H1 (cell line): Measurements from ENCODE around the gene LRCH2. TPM values are rescaled to one million over a fixed set of nuclear protein-coding genes. Genes with fewer than 3 reads are reported as not detected.

Experiments used
- CTCF ChIA-PET: fragments of 300-600 bp; sonication (Branson Sonifier 250); formaldehyde crosslinking; loops from one replicate; lab custom pipeline; 2021; ENCODE audit not compliant: partially characterized antibody; lab: Charles Lee
- POLR2A ChIA-PET: fragments of 300-600 bp; sonication (Branson Sonifier 250); formaldehyde crosslinking; loops from one replicate; lab custom pipeline; 2021; ENCODE audit warnings: inconsistent platforms; ENCODE audit not compliant: partially characterized antibody; lab: Charles Lee
- DNase-seq, 2 experiments: peaks; one replicate each; pipeline versions ENCODE4 v3.0.0 to v3.0.0-alpha.2; 2010 to 2022; ENCODE audit warnings: low spot score in 2 of 2, low read depth in 1 of 2, mixed read lengths in 1 of 2
- FAIRE-seq: peaks from 2 replicates; lab custom pipeline; 2011; peaks lifted over from hg19 to GRCh38; lab: Jason Lieb, UNC
- H2AFZ ChIP-seq: 2 replicates; pipeline ENCODE4 v1.8.1; 2012; ENCODE audit warnings: low read length, inconsistent platforms
- H2AK5ac ChIP-seq: 2 replicates; pipeline ENCODE4 v1.6.1; 2013; ENCODE audit warnings: low read depth, low read length
- H2BK120ac ChIP-seq: replicated peaks from 2 replicates; pipeline ENCODE3; 2013; ENCODE audit warnings: low read depth, low read length, inconsistent platforms
- H2BK12ac ChIP-seq: 2 replicates; pipeline ENCODE4 v1.6.1; 2013; ENCODE audit warnings: low read depth, low read length
- H2BK15ac ChIP-seq: 2 replicates; pipeline ENCODE4 v1.6.1; 2013; ENCODE audit warnings: low read length
- H2BK20ac ChIP-seq: 2 replicates; pipeline ENCODE4 v1.6.1; 2013; ENCODE audit warnings: low read length
- H2BK5ac ChIP-seq: 2 replicates; pipeline ENCODE4 v1.6.1; 2013; ENCODE audit warnings: low read depth, low read length
- H3K14ac ChIP-seq: 2 replicates; pipeline ENCODE4 v1.6.1; 2013; ENCODE audit warnings: inconsistent platforms; ENCODE audit not compliant: insufficient read length
- H3K18ac ChIP-seq: 2 replicates; pipeline ENCODE4 v1.6.1; 2013; ENCODE audit warnings: low read length; ENCODE audit errors: extremely low read depth
- H3K23ac ChIP-seq: 2 replicates; pipeline ENCODE4 v1.6.1; 2013; ENCODE audit warnings: inconsistent platforms; ENCODE audit not compliant: insufficient read length
- H3K23me2 ChIP-seq: 2 replicates; pipeline ENCODE4 v1.6.1; 2013; ENCODE audit warnings: low read depth, low read length
- H3K27ac ChIP-seq: 2 replicates; pipeline ENCODE4 v1.6.1; 2011; ENCODE audit warnings: low read depth, low read length, inconsistent platforms
- H3K27me3 ChIP-seq, 4 experiments: replicated peaks in 1 of 4; 1 replicate in 1 of 4; 2 replicates in 3 of 4; pipeline versions ENCODE4 v1.6.1 to v1.8.1; 2011 to 2013; ENCODE audit warnings: low read length in 3 of 4, mild to moderate bottlenecking in 3 of 4, inconsistent platforms in 2 of 4, mixed read lengths in 2 of 4, moderate library complexity in 1 of 4; ENCODE audit not compliant: control insufficient read depth in 3 of 4, insufficient read depth in 3 of 4; ENCODE audit errors: extremely low read depth in 1 of 4
- H3K36me3 ChIP-seq, 4 experiments: 2 replicates each; pipeline versions ENCODE4 v1.6.1 to v1.8.1; 2011 to 2013; ENCODE audit warnings: mild to moderate bottlenecking in 4 of 4, low read length in 3 of 4, moderate library complexity in 2 of 4, control low read depth in 1 of 4, inconsistent platforms in 1 of 4; ENCODE audit not compliant: insufficient read depth in 4 of 4, control insufficient read depth in 2 of 4
- H3K4ac ChIP-seq: replicated peaks from 2 replicates; pipeline ENCODE3; 2013; ENCODE audit warnings: low read length, low read depth, mixed read lengths, inconsistent platforms; ENCODE audit not compliant: insufficient read length
- H3K4me1 ChIP-seq, 4 experiments: replicated peaks in 1 of 4; 1 replicate in 1 of 4; 2 replicates in 3 of 4; pipeline versions ENCODE4 v1.6.1 to v1.8.1; 2011 to 2013; ENCODE audit warnings: low read length in 3 of 4, inconsistent platforms in 2 of 4, mixed read lengths in 1 of 4; ENCODE audit not compliant: insufficient read depth in 4 of 4, control insufficient read depth in 3 of 4
- H3K4me2 ChIP-seq, 2 experiments: 2 replicates each; pipeline versions ENCODE4 v1.6.1 to v1.8.1; 2011 to 2013; ENCODE audit warnings: low read depth in 2 of 2, low read length in 2 of 2, control low read depth in 1 of 2, inconsistent platforms in 1 of 2, mild to moderate bottlenecking in 1 of 2; ENCODE audit not compliant: insufficient read depth in 1 of 2
- H3K4me3 ChIP-seq, 4 experiments: fragments of 200-600, 300-600 bp in 1 of 4; sonication (generic), shearing (Covaris generic), sonication (Bioruptor Twin) in 1 of 4; 2 replicates each; pipeline versions ENCODE4 v1.5.1 to v1.8.1; 2011 to 2016; ENCODE audit warnings: low read length in 4 of 4, low read depth in 3 of 4, control low read depth in 2 of 4, inconsistent platforms in 2 of 4, mild to moderate bottlenecking in 2 of 4, mixed read lengths in 1 of 4, moderate library complexity in 1 of 4; ENCODE audit not compliant: insufficient read depth in 2 of 4; ENCODE audit errors: extremely low read depth in 1 of 4
- H3K56ac ChIP-seq: replicated peaks from 2 replicates; pipeline ENCODE3; 2013; ENCODE audit warnings: low read depth, mild to moderate bottlenecking, mixed read lengths, low read length, inconsistent platforms; ENCODE audit not compliant: insufficient read length
- H3K79me1 ChIP-seq: 2 replicates; pipeline ENCODE4 v1.6.1; 2013; ENCODE audit warnings: low read depth, low read length, control low read depth
- H3K79me2 ChIP-seq, 2 experiments: 2 replicates each; pipeline versions ENCODE4 v1.6.1 to v1.8.1; 2012 to 2013; ENCODE audit warnings: low read length in 2 of 2, mild to moderate bottlenecking in 2 of 2, inconsistent platforms in 1 of 2; ENCODE audit not compliant: insufficient read depth in 2 of 2, control insufficient read depth in 1 of 2
- H3K9ac ChIP-seq, 4 experiments: replicated peaks in 1 of 4; 1 replicate in 1 of 4; 2 replicates in 3 of 4; pipeline versions ENCODE4 v1.6.1 to v1.8.1; 2011 to 2013; ENCODE audit warnings: low read depth in 3 of 4, low read length in 3 of 4, control low read depth in 2 of 4, mild to moderate bottlenecking in 2 of 4, moderate library complexity in 2 of 4, inconsistent platforms in 1 of 4; ENCODE audit errors: extremely low read depth in 1 of 4
- H3K9me3 ChIP-seq, 2 experiments: 2 replicates each; pipeline versions ENCODE4 v1.6.1 to v1.8.1; 2012 to 2013; ENCODE audit warnings: mild to moderate bottlenecking in 2 of 2, moderate library complexity in 2 of 2, control low read depth in 1 of 2, inconsistent platforms in 1 of 2, low read depth in 1 of 2, low read length in 1 of 2, mixed read lengths in 1 of 2; ENCODE audit not compliant: insufficient read depth in 2 of 2
- H4K20me1 ChIP-seq, 2 experiments: replicated peaks in 1 of 2; 2 replicates each; pipeline versions ENCODE3 to v1.8.1; 2011 to 2013; ENCODE audit warnings: inconsistent platforms in 2 of 2, low read length in 2 of 2, mild to moderate bottlenecking in 1 of 2; ENCODE audit not compliant: insufficient read depth in 2 of 2, control insufficient read depth in 1 of 2
- H4K5ac ChIP-seq: 2 replicates; pipeline ENCODE4 v1.6.1; 2013; ENCODE audit warnings: low read length, low read depth, mixed read lengths, inconsistent platforms; ENCODE audit not compliant: insufficient read length
- H4K8ac ChIP-seq: 2 replicates; pipeline ENCODE4 v1.8.0; 2013; ENCODE audit warnings: mild to moderate bottlenecking, moderate library complexity, low read length, inconsistent platforms; ENCODE audit not compliant: insufficient read depth; ENCODE audit errors: extremely low read depth
- H4K91ac ChIP-seq: replicated peaks from 2 replicates; pipeline ENCODE3; 2013; ENCODE audit warnings: low read length, mixed read lengths, inconsistent platforms; ENCODE audit not compliant: insufficient read length
- BACH1 ChIP-seq: IDR thresholded peaks from 2 replicates; pipeline ENCODE4 v1.6.1; 2012; ENCODE audit warnings: low read length, improper control_type of control experiment
- CEBPB ChIP-seq: IDR thresholded peaks from 2 replicates; pipeline ENCODE4 v1.6.1; 2012; ENCODE audit warnings: low read depth, low read length
- FOSL1 ChIP-seq: IDR thresholded peaks from 2 replicates; pipeline ENCODE4 v1.6.1; 2011; ENCODE audit warnings: mild to moderate bottlenecking, low read depth, low read length, moderate library complexity; ENCODE audit not compliant: insufficient read depth
- JUN ChIP-seq: IDR thresholded peaks from 2 replicates; pipeline ENCODE4 v1.6.1; 2011; ENCODE audit warnings: low read depth, mild to moderate bottlenecking, improper control_type of control experiment, low read length
- MAX ChIP-seq: IDR thresholded peaks from 2 replicates; pipeline ENCODE4 v1.6.1; 2012; ENCODE audit warnings: inconsistent platforms
- NRF1 ChIP-seq: IDR thresholded peaks from 2 replicates; pipeline ENCODE4 v1.6.1; 2011; ENCODE audit warnings: mild to moderate bottlenecking, low read depth, low read length, improper control_type of control experiment
- POU5F1 ChIP-seq: IDR thresholded peaks from 2 replicates; pipeline ENCODE4 v1.6.1; 2011; ENCODE audit warnings: low read depth, mild to moderate bottlenecking, low read length, moderate library complexity
- USF2 ChIP-seq: IDR thresholded peaks from 2 replicates; pipeline ENCODE4 v1.6.1; 2011; ENCODE audit warnings: low read length, improper control_type of control experiment
- WGBS, 2 experiments: shearing (Covaris generic) in 1 of 2; methylation state at CpG; one replicate each; pipeline versions ENCODE4 v1.1.6 to v1.1.7; 2013 to 2015; ENCODE audit warnings: low lambda C conversion rate in 2 of 2, mixed read lengths in 2 of 2, inconsistent platforms in 1 of 2, low coverage in 1 of 2, missing lambda C conversion rate in 1 of 2; ENCODE audit not compliant: insufficient replicate concordance in 2 of 2, insufficient coverage in 1 of 2, insufficient read length in 1 of 2; ENCODE audit errors: extremely low coverage in 1 of 2, missing lambda C conversion rate in 1 of 2; 5-methylcytosine and 5-hydroxymethylcytosine counted together
- polyA plus RNA-seq, 7 experiments: library from polyadenylated mRNA; depleted of rRNA in 3 of 7; stranded (reverse) in 5 of 7; unstranded in 2 of 7; fragments of >200 nt in 5 of 7; fragments of 200-250 nt in 2 of 7; gene quantifications; 1 replicate in 5 of 7; 2 replicates in 1 of 7; 4 replicates in 1 of 7; pipeline versions ENCODE4 v1.2.1 to v1.2.3, GENCODE V29; 2011 to 2013; ENCODE audit warnings: missing spikeins in 2 of 7, mixed read lengths in 2 of 7
- total RNA-seq: library from RNA; stranded (reverse); fragmentation: NEBNext Ultra II Directional; extraction: Animal tissue kit (Norgen Biotek cat#: 25700); gene quantifications from 2 replicates; pipeline ENCODE4 v1.2.1, GENCODE V29; 2021

LRCH2 gene
- total and polyA plus RNA-seq, 2 of the 8 experiments (the other 6 are each of a cell fraction or from before 2014, with no cell fraction given) = 1.5 to 5.5 TPM

GRCh38 chrX:115138040-115138439 lies 95.9 kb downstream of the LRCH2 start:
- WGBS, 2 experiments = 41% methylated on average over 4 of the region's 5 CpGs; no CpG with 5 or more reads in 1 of the 2 experiments
- Histone ChIP-seq H2BK120ac (no peak overlapping the region), H4K20me1 (no peaks in the 10 kb centered on the region), H3K4me2 (no peak overlapping the region), H4K8ac (no peak overlapping the region), H3K27me3 (no peaks in the 10 kb centered on the region), H3K14ac (no peak overlapping the region), H2AFZ (no peak overlapping the region), H2AK5ac (no peak overlapping the region), H2BK20ac (no peak overlapping the region), H3K36me3 (peaks cover 0 to 6% (median 0%) of the 10 kb centered on the region in 4 experiments; a peak in 2 of 8 replicates), H3K9me3 (no peaks in the 10 kb centered on the region), H3K23me2 (no peaks in the 10 kb centered on the region), H2BK5ac (no peak overlapping the region), H2BK12ac (no peak overlapping the region), H3K79me1 (no peaks in the 10 kb centered on the region), H3K23ac (no peak overlapping the region), H3K27ac (no peak overlapping the region), H4K5ac (no peak overlapping the region), H3K9ac (no peak overlapping the region), H4K91ac (no peak overlapping the region), H2BK15ac (no peak overlapping the region), H3K4me1 (no peaks in the 10 kb centered on the region), H3K4ac (no peak overlapping the region), H3K79me2 (no peaks in the 10 kb centered on the region), H3K18ac (no peak overlapping the region), H3K56ac (no peak overlapping the region), H3K4me3 (no peak overlapping the region)
- FAIRE-seq = no peak
- CTCF ChIA-PET = interaction anchor here (0.8 kb wide), 1 partner anchor 39 kb away, joined by 3 read pairs; no protein-coding TSS in a partner anchor
- TF ChIP-seq POU5F1 = no peak
- TF ChIP-seq CEBPB = no peak
- TF ChIP-seq FOSL1 = no peak
- TF ChIP-seq MAX = no peak
- TF ChIP-seq BACH1 = no peak
- no peak for TF ChIP-seq NRF1
- TF ChIP-seq JUN = no peak
- TF ChIP-seq USF2 = no peak
- POLR2A ChIA-PET = no interaction called here
- no peak for DNase-seq
